Activated B cell treated with CpG ODN at 0.5 μM for 24 hours (primary cell): ENCODE data around the gene EEA1. TPM values are rescaled to one million over a fixed set of nuclear protein-coding genes. Genes with fewer than 3 reads are reported as not detected.
A peak's percentile ranks its signal among the peaks of the same experiment; 100 is the strongest.

Source experiments
- ATAC-seq: fragments of 200-7000 bp; cut with Tn5 transposase; one replicate; pipeline ENCODE4 v1.10.0; 2021; ENCODE audit warnings: low read depth, mild to moderate bottlenecking, moderate library complexity
- CTCF ChIA-PET: fragments of 350-600 bp; sonication (Branson Sonifier 250); formaldehyde crosslinking; loops from one replicate; lab custom pipeline; 2021; ENCODE audit warnings: antibody characterized with exemption; lab: Charles Lee
- POLR2A ChIA-PET: fragments of 350-600 bp; sonication (Branson Sonifier 250); formaldehyde crosslinking; loops from one replicate; lab custom pipeline; 2021; ENCODE audit warnings: antibody characterized with exemption; lab: Charles Lee
- DNase-seq: peaks from one replicate; pipeline ENCODE4 v3.0.0; 2022
- H3K27ac Mint-ChIP-seq: one replicate; pipeline ENCODE4 v1.8.0; 2020; ENCODE audit warnings: mixed read lengths
- H3K27me3 Mint-ChIP-seq: one replicate; pipeline ENCODE4 v1.8.0; 2021; ENCODE audit warnings: mixed read lengths
- H3K36me3 Mint-ChIP-seq: one replicate; pipeline ENCODE4 v1.8.0; 2021; ENCODE audit warnings: low read depth, mixed read lengths
- H3K4me1 Mint-ChIP-seq: one replicate; pipeline ENCODE4 v1.8.0; 2021; ENCODE audit warnings: mixed read lengths
- H3K4me3 Mint-ChIP-seq: one replicate; pipeline ENCODE4 v1.8.0; 2020; ENCODE audit warnings: mild to moderate bottlenecking, mixed read lengths
- H3K9me3 Mint-ChIP-seq: one replicate; pipeline ENCODE4 v1.8.0; 2020; ENCODE audit warnings: mixed read lengths
- intact Hi-C: fragments of 100-400 bp; cut with micrococcal nuclease; formaldehyde crosslinking; loops from one replicate; pipeline ENCODE4 v1.15.1; 2024
- total RNA-seq: library from RNA; stranded (reverse); gene quantifications from 2 replicates; pipeline ENCODE4 v1.2.3, GENCODE V29; 2022
- TF ChIP-seq, protein P1 (sequence below): fragments of 200-600 bp; IDR thresholded peaks from one replicate; pipeline ENCODE4 v1.8.0; 2022; ENCODE audit warnings: antibody characterized with exemption, mild to moderate bottlenecking

The EEA1 gene
- total RNA-seq, 1 donor from 2014 or later: 22.6 TPM

- Mint-ChIP-seq H3K27me3 (no peaks in the 10 kb centered on the region), H3K4me3 (peak overlapping the region; percentile 89), H3K4me1 (peaks cover 42% of the 10 kb centered on the region), H3K9me3 (no peaks in the 10 kb centered on the region), H3K36me3 (peaks cover 13% of the 10 kb centered on the region), H3K27ac (peak overlapping the region; percentile 94)
- no peak for DNase-seq
- ATAC-seq: no peak
- intact Hi-C loops: loop anchor here (1.0 to 5.0 kb wide), 5 partner anchors 15 to 470 kb away; no protein-coding TSS in a partner anchor
- POLR2A ChIA-PET: interaction anchor here (1.9 to 4.1 kb wide), 2 partner anchors 61 to 781 kb away, joined by 6 to 40 read pairs; partner anchors contain the start of gene BTG1
- TF ChIP-seq, protein P1, sequence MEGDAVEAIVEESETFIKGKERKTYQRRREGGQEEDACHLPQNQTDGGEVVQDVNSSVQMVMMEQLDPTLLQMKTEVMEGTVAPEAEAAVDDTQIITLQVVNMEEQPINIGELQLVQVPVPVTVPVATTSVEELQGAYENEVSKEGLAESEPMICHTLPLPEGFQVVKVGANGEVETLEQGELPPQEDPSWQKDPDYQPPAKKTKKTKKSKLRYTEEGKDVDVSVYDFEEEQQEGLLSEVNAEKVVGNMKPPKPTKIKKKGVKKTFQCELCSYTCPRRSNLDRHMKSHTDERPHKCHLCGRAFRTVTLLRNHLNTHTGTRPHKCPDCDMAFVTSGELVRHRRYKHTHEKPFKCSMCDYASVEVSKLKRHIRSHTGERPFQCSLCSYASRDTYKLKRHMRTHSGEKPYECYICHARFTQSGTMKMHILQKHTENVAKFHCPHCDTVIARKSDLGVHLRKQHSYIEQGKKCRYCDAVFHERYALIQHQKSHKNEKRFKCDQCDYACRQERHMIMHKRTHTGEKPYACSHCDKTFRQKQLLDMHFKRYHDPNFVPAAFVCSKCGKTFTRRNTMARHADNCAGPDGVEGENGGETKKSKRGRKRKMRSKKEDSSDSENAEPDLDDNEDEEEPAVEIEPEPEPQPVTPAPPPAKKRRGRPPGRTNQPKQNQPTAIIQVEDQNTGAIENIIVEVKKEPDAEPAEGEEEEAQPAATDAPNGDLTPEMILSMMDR: no peak
- CTCF ChIA-PET: interaction anchor here (1.2 to 1.7 kb wide), 2 partner anchors 60 to 95 kb away, joined by 3 to 7 read pairs; no protein-coding TSS in a partner anchor
Observed at GRCh38 chr12:92927055-92927435, 2.0 kb downstream of the EEA1 start.

- ChIA-PET POLR2A (interaction anchor here (4.1 kb wide), 1 partner anchor 61 kb away, joined by 40 read pairs; no protein-coding TSS in a partner anchor), CTCF (interaction anchor here (1.2 to 1.7 kb wide), 2 partner anchors 61 to 94 kb away, joined by 3 to 7 read pairs; no protein-coding TSS in a partner anchor)
- intact Hi-C loops: loop anchor here (5.0 kb wide), 4 partner anchors 94 to 471 kb away; no protein-coding TSS in a partner anchor
- Mint-ChIP-seq H3K27ac (peak overlapping the region; percentile 94), H3K4me3 (no peak overlapping the region), H3K27me3 (no peaks in the 10 kb centered on the region), H3K4me1 (peaks cover 45% of the 10 kb centered on the region), H3K9me3 (no peaks in the 10 kb centered on the region), H3K36me3 (peaks cover 14% of the 10 kb centered on the region)
- DNase-seq (no peak), ATAC-seq (no peak)
- TF ChIP-seq, protein P1: no peak
Observed at GRCh38 chr12:92926549-92926948, 2.5 kb downstream of the EEA1 start.

GRCh38 chr12:92921877-92922276, 7.2 kb downstream of the EEA1 start:
- DNase-seq: no peak
- ChIA-PET CTCF (no interaction called here), POLR2A (interaction anchor here (0.7 to 1.4 kb wide), 2 partner anchors 9 to 25 kb away, joined by 4 to 7 read pairs; no protein-coding TSS in a partner anchor)
- no peak overlapping the region for H3K4me3 Mint-ChIP-seq
- TF ChIP-seq, protein P1: no peak
- intact Hi-C loops: no loop called here
- no peaks in the 10 kb centered on the region for H3K27me3 Mint-ChIP-seq
- peaks cover 23% of the 10 kb centered on the region for H3K4me1 Mint-ChIP-seq
- H3K9me3 Mint-ChIP-seq: no peaks in the 10 kb centered on the region
- no peak for ATAC-seq
- peaks cover 14% of the 10 kb centered on the region for H3K36me3 Mint-ChIP-seq
- peak overlapping the region; percentile 8 for H3K27ac Mint-ChIP-seq

DNA sequence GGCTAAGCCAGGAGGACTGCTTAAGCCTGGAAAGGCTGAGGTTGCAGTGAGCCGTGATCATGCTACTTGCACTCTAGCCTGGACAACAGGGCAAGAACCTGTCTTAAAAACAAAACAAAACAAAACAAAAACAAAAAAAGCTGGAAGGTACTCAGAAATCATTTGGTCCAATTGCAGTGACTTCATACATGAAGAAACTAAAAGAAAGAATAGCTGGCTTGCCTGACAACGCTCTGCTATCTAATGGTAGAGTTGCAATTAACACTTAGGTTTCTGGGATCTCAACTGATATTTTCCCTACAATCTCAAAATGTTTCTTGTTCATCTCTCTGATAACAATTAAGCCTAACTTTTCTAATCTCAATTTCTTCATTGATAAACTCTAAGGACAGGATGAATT, 13.7 kb downstream of the EEA1 start:
- TF ChIP-seq, protein P1: no peak
- ChIA-PET CTCF (no interaction called here), POLR2A (no interaction called here)
- no peaks in the 10 kb centered on the region for H3K27me3 Mint-ChIP-seq
- H3K9me3 Mint-ChIP-seq: no peaks in the 10 kb centered on the region
- no peak overlapping the region for H3K27ac Mint-ChIP-seq
- DNase-seq: no peak
- H3K4me1 Mint-ChIP-seq: peaks cover 33% of the 10 kb centered on the region
- H3K36me3 Mint-ChIP-seq: peaks cover 8% of the 10 kb centered on the region
- intact Hi-C loops: no loop called here
- no peak for ATAC-seq
- H3K4me3 Mint-ChIP-seq: no peak overlapping the region

DNA sequence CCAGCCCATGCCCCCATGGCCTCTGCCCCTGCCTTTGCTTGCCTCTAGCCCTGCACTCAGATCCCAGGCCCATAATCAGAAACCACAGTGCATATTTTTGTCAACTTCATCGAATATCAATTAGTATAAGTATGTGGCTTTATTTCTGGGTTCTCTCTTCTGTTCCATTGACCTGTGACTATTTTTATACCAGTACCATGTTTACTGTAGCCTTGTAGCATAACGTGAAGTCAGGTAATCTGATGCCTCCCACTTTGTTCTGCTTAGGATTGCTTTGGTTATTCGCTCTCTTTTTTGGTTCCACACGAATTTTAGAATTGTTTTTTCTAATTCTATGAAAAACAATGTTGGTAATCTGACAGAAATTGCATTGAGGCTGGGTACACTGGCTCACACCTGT, 14.9 kb downstream of the EEA1 start:
- TF ChIP-seq, protein P1: no peak
- DNase-seq (no peak), ATAC-seq (no peak)
- Mint-ChIP-seq H3K27ac (no peak overlapping the region), H3K4me1 (peaks cover 33% of the 10 kb centered on the region), H3K27me3 (no peaks in the 10 kb centered on the region), H3K36me3 (peaks cover 12% of the 10 kb centered on the region), H3K9me3 (no peaks in the 10 kb centered on the region), H3K4me3 (no peak overlapping the region)
- intact Hi-C loops: no loop called here
- POLR2A ChIA-PET: interaction anchor here (0.7 kb wide), 1 partner anchor 521 kb away, joined by 3 read pairs; no protein-coding TSS in a partner anchor
- CTCF ChIA-PET: no interaction called here
